ENCODE measurements around the gene FILIP1L.

FILIP1L gene

GRCh38 chr3:100125161-100125938 lies 11.0 kb upstream of the FILIP1L start:
- DNase-seq (ENCODE audit: low read depth, low spot score) = no peak

- no peak for DNase-seq (ENCODE audit: low read depth, low spot score)
Measured at GRCh38 chr3:100124201-100124761, 10.0 kb upstream of the FILIP1L start.

- no peak for DNase-seq (ENCODE audit: low read depth, low spot score)
Measured at GRCh38 chr3:100123112-100123511, 8.8 kb upstream of the FILIP1L start.

GRCh38 chr3:100122321-100122720 lies 8.0 kb upstream of the FILIP1L start:
- no peak for DNase-seq (ENCODE audit: low read depth, low spot score)

GRCh38 chr3:100120693-100121092 lies 6.4 kb upstream of the FILIP1L start:
- no peak for DNase-seq (ENCODE audit: low read depth, low spot score)

GRCh38 chr3:100120012-100120411 lies 5.7 kb upstream of the FILIP1L start:
- DNase-seq (ENCODE audit: low read depth, low spot score) = no peak

- no peak for DNase-seq (ENCODE audit: low read depth, low spot score)
Measured at GRCh38 chr3:100117093-100117492, 2.8 kb upstream of the FILIP1L start.

- DNase-seq (ENCODE audit: low read depth, low spot score) = no peak
Measured at GRCh38 chr3:100113723-100114412, 433 bp downstream of the FILIP1L start.

- DNase-seq (ENCODE audit: low read depth, low spot score) = no peak
Measured at GRCh38 chr3:100111728-100112127, 2.6 kb downstream of the FILIP1L start.

- DNase-seq (ENCODE audit: low read depth, low spot score) = no peak
Measured at GRCh38 chr3:100110162-100110561, 4.1 kb downstream of the FILIP1L start.

GRCh38 chr3:100108464-100109079 lies 5.7 kb downstream of the FILIP1L start:
- DNase-seq (ENCODE audit: low read depth, low spot score) = no peak

GRCh38 chr3:100107221-100107814 lies 7.0 kb downstream of the FILIP1L start:
- DNase-seq (ENCODE audit: low read depth, low spot score) = no peak

- no peak for DNase-seq (ENCODE audit: low read depth, low spot score)
Measured at GRCh38 chr3:100106531-100107141, 7.7 kb downstream of the FILIP1L start.

GRCh38 chr3:100106094-100106493 lies 8.2 kb downstream of the FILIP1L start:
- no peak for DNase-seq (ENCODE audit: low read depth, low spot score)

- no peak for DNase-seq (ENCODE audit: low read depth, low spot score)
Measured at GRCh38 chr3:100105501-100105900, 8.8 kb downstream of the FILIP1L start.

- no peak for DNase-seq (ENCODE audit: low read depth, low spot score)
Measured at GRCh38 chr3:100104817-100105413, 9.4 kb downstream of the FILIP1L start.

- DNase-seq (ENCODE audit: low read depth, low spot score) = no peak
Measured at GRCh38 chr3:100104442-100104798, 9.9 kb downstream of the FILIP1L start.

- DNase-seq (ENCODE audit: low read depth, low spot score) = no peak
Measured at GRCh38 chr3:100103558-100104441, 10.5 kb downstream of the FILIP1L start.

GRCh38 chr3:100102757-100103156 lies 11.5 kb downstream of the FILIP1L start:
- no peak for DNase-seq (ENCODE audit: low read depth, low spot score)

GRCh38 chr3:100100425-100100824 lies 13.9 kb downstream of the FILIP1L start:
- DNase-seq (ENCODE audit: low read depth, low spot score) = no peak
